Liver (tissue), 9 donors: ENCODE results near the gene RAI14. TPM values are rescaled to one million over a fixed set of nuclear protein-coding genes. Genes with fewer than 3 reads are reported as not detected.

Source experiments
- DNase-seq: peaks from one replicate; pipeline ENCODE4 v3.0.0-alpha.2; 2017; ENCODE audit warnings: low spot score
- H3K27ac ChIP-seq, 2 donors: one replicate each; pipeline ENCODE4 v1.7.0; 2013; ENCODE audit warnings: inconsistent platforms in 2 of 2, low read length in 2 of 2, control low read depth in 1 of 2, low read depth in 1 of 2, mild to moderate bottlenecking in 1 of 2
- H3K27me3 ChIP-seq, 4 donors: one replicate each; pipeline versions ENCODE4 v1.6.1 to v1.7.0; 2013; ENCODE audit warnings: low read length in 3 of 4, inconsistent platforms in 1 of 4, mild to moderate bottlenecking in 1 of 4, moderate library complexity in 1 of 4; ENCODE audit not compliant: control insufficient read depth in 4 of 4, insufficient read depth in 4 of 4
- H3K36me3 ChIP-seq, 4 donors: one replicate each; pipeline versions ENCODE4 v1.6.1 to v1.7.0; 2013; ENCODE audit warnings: low read length in 3 of 4, mild to moderate bottlenecking in 3 of 4, low read depth in 1 of 4, moderate library complexity in 1 of 4; ENCODE audit not compliant: control insufficient read depth in 4 of 4, insufficient read depth in 3 of 4
- H3K4me1 ChIP-seq, 4 donors: one replicate each; pipeline versions ENCODE4 v1.6.1 to v1.7.0; 2013; ENCODE audit warnings: low read length in 3 of 4, mild to moderate bottlenecking in 3 of 4, moderate library complexity in 1 of 4; ENCODE audit not compliant: control insufficient read depth in 4 of 4, insufficient read depth in 4 of 4
- H3K4me3 ChIP-seq, 3 donors: one replicate each; pipeline versions ENCODE4 v1.6.1 to v1.7.0; 2013; ENCODE audit warnings: low read length in 3 of 3, control low read depth in 1 of 3, low read depth in 1 of 3, mild to moderate bottlenecking in 1 of 3
- H3K9ac ChIP-seq, 2 donors: one replicate each; pipeline ENCODE4 v1.7.0; 2013; ENCODE audit warnings: low read length in 2 of 2, mild to moderate bottlenecking in 2 of 2, moderate library complexity in 2 of 2, control low read depth in 1 of 2, low read depth in 1 of 2
- H3K9me3 ChIP-seq, 4 donors: one replicate each; pipeline versions ENCODE4 v1.6.1 to v1.7.0; 2013; ENCODE audit warnings: low read length in 3 of 4; ENCODE audit not compliant: control insufficient read depth in 4 of 4
- CTCF ChIP-seq: fragments of 150-350 bp; IDR thresholded peaks from 2 replicates; pipeline ENCODE4 v1.5.1; 2017; ENCODE audit warnings: improper control_type of control experiment, low read depth, low read length; ENCODE audit not compliant: missing input control
- EGR1 ChIP-seq, 2 donors: IDR thresholded peaks; 2 replicates each; pipeline ENCODE4 v1.6.1; 2016 to 2018; ENCODE audit warnings: antibody characterized with exemption in 2 of 2, low read depth in 2 of 2
- FOXA1 ChIP-seq: IDR thresholded peaks from 2 replicates; pipeline ENCODE4 v1.6.1; 2016; ENCODE audit warnings: antibody characterized with exemption
- FOXA2 ChIP-seq: IDR thresholded peaks from 2 replicates; pipeline ENCODE4 v1.6.1; 2016; ENCODE audit warnings: antibody characterized with exemption
- GABPA ChIP-seq, 2 donors: IDR thresholded peaks in 1 of 2; conservative IDR thresholded peaks in 1 of 2; 2 replicates each; pipeline ENCODE4 v1.6.1; 2016; ENCODE audit warnings: antibody characterized with exemption in 2 of 2, mild to moderate bottlenecking in 1 of 2, moderate library complexity in 1 of 2
- HNF4A ChIP-seq, 2 donors: conservative IDR thresholded peaks; 2 replicates each; pipeline ENCODE4 v1.6.1; 2016; ENCODE audit warnings: antibody characterized with exemption in 2 of 2, mild to moderate bottlenecking in 2 of 2
- HNF4G ChIP-seq: IDR thresholded peaks from 2 replicates; pipeline ENCODE4 v1.6.1; 2016; ENCODE audit warnings: antibody characterized with exemption
- JUND ChIP-seq, 2 donors: IDR thresholded peaks; 2 replicates each; pipeline ENCODE4 v1.6.1; 2016; ENCODE audit warnings: antibody characterized with exemption in 2 of 2
- NR2F2 ChIP-seq: IDR thresholded peaks from 2 replicates; pipeline ENCODE4 v1.6.1; 2016; ENCODE audit warnings: antibody characterized with exemption
- RAD21 ChIP-seq, 2 donors: IDR thresholded peaks; 2 replicates each; pipeline ENCODE4 v1.6.1; 2016; ENCODE audit warnings: antibody characterized with exemption in 2 of 2, mild to moderate bottlenecking in 2 of 2
- REST ChIP-seq: IDR thresholded peaks from 2 replicates; pipeline ENCODE4 v1.6.1; 2016; ENCODE audit warnings: antibody characterized with exemption, mild to moderate bottlenecking
- RXRA ChIP-seq, 2 donors: IDR thresholded peaks; 2 replicates each; pipeline ENCODE4 v1.6.1; 2017 to 2018; ENCODE audit warnings: antibody characterized with exemption in 2 of 2, mild to moderate bottlenecking in 1 of 2
- SP1 ChIP-seq: IDR thresholded peaks from 2 replicates; pipeline ENCODE4 v1.6.1; 2018; ENCODE audit warnings: antibody characterized with exemption, mild to moderate bottlenecking
- TAF1 ChIP-seq: conservative IDR thresholded peaks from 2 replicates; pipeline ENCODE4 v1.6.1; 2016; ENCODE audit warnings: antibody characterized with exemption, mild to moderate bottlenecking
- YY1 ChIP-seq: IDR thresholded peaks from 2 replicates; pipeline ENCODE4 v1.6.1; 2016; ENCODE audit warnings: antibody characterized with exemption, mild to moderate bottlenecking
- ZBTB33 ChIP-seq: IDR thresholded peaks from 2 replicates; pipeline ENCODE4 v1.6.1; 2016; ENCODE audit warnings: antibody characterized with exemption
- WGBS: extraction: QIAGEN DNeasy Blood & Tissue Kit; methylation state at CpG from one replicate; pipeline ENCODE4 v1.1.7; 2013; 5-methylcytosine and 5-hydroxymethylcytosine counted together
- polyA plus RNA-seq, 2 donors: library from polyadenylated mRNA; stranded (reverse) in 1 of 2; unstranded in 1 of 2; fragments of 200-250 nt in 1 of 2; fragments of >200 nt in 1 of 2; fragmentation: Nextera tagmentation in 1 of 2; extraction: Ambion mirVana in 1 of 2; gene quantifications; one replicate each; pipeline versions ENCODE4 v1.2.1 to v1.2.3, GENCODE V29; 2013 to 2015
- total RNA-seq, 2 donors: library from RNA; depleted of rRNA; stranded (reverse); fragments of >200 nt; gene quantifications; one replicate each; pipeline ENCODE4 v1.2.3, GENCODE V29; 2014
- TF ChIP-seq, protein P1 (sequence below): IDR thresholded peaks from 2 replicates; pipeline ENCODE4 v1.6.1; 2016; ENCODE audit warnings: antibody characterized with exemption
- TF ChIP-seq, protein P2 (sequence below): IDR thresholded peaks from 2 replicates; pipeline ENCODE4 v1.6.1; 2016; ENCODE audit warnings: antibody characterized with exemption
- donor health status: healthy.
- donor health status: healthy.
- donor health status: healthy.
- donor health status: healthy.
- donor health status: healthy.

The RAI14 gene
- total and polyA plus RNA-seq, 4 donors, result 7.8 to 21.4 (median 11.4) TPM

- DNase-seq, result no peak
- Histone ChIP-seq H3K9me3 (no peaks in the 10 kb centered on the region), H3K27me3 (no peaks in the 10 kb centered on the region), H3K4me1 (peaks cover 0 to 10% (median 8%) of the 10 kb centered on the region in 4 donors), H3K4me3 (no peak overlapping the region), H3K27ac (no peak overlapping the region), H3K9ac (no peak overlapping the region), H3K36me3 (no peaks in the 10 kb centered on the region)
- TF ChIP-seq YY1 (no peak), FOXA1 (no peak), HNF4A (conservative IDR thresholded peaks at IDR 0.05) (no peak), TAF1 (no peak), RAD21 (IDR thresholded peaks at IDR 0.05) (no peak), EGR1 (IDR thresholded peaks at IDR 0.05; ENCODE audit: low read depth in 2 of 2) (no peak), REST (no peak), NR2F2 (no peak), HNF4G (no peak), JUND (IDR thresholded peaks at IDR 0.05) (no peak), RXRA (IDR thresholded peaks at IDR 0.05) (no peak)
- TF ChIP-seq, protein P1, sequence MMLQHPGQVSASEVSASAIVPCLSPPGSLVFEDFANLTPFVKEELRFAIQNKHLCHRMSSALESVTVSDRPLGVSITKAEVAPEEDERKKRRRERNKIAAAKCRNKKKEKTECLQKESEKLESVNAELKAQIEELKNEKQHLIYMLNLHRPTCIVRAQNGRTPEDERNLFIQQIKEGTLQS, result no peak
- TF ChIP-seq, protein P2, sequence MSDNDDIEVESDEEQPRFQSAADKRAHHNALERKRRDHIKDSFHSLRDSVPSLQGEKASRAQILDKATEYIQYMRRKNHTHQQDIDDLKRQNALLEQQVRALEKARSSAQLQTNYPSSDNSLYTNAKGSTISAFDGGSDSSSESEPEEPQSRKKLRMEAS, result no peak
- WGBS, result over 99% methylated on average over 3 of the region's 3 CpGs
Measured at GRCh38 chr5:34748431-34748830, 92.3 kb downstream of the RAI14 start.

DNA sequence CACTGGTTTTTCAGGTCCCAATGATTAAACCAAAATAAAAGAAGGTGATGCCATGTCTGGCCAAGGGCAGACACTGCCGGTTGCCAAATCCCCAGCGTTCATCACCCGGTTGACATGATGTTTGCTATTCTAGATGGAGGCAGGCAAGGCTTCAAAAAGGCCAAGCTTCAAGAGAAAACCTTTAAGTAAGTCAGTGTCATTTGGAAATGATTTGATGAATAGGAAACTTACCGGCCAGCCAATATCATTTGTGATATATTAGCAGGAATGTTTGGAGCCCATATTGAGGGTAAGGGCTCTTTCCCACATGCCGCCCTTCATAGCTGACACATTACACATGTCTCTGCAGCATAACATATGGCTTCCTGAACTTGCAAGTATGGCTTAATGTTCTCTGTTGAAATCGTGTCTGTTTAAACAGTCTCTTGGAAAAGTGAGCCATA, 93.3 kb downstream of the RAI14 start:
- 53% methylated on average over 6 of the region's 6 CpGs for WGBS
- Histone ChIP-seq H3K4me1 (peaks cover 0 to 10% (median 8%) of the 10 kb centered on the region in 4 donors), H3K27ac (no peak overlapping the region), H3K9me3 (no peaks in the 10 kb centered on the region), H3K9ac (no peak overlapping the region), H3K36me3 (no peaks in the 10 kb centered on the region), H3K4me3 (no peak overlapping the region), H3K27me3 (no peaks in the 10 kb centered on the region)
- no peak for DNase-seq
- TF ChIP-seq GABPA (IDR thresholded peaks at IDR 0.05 in 1 of 2, conservative IDR thresholded peaks at IDR 0.05 in 1 of 2) (no peak), FOXA2 (no peak), RAD21 (IDR thresholded peaks at IDR 0.05) (no peak), REST (no peak), TAF1 (no peak), JUND (IDR thresholded peaks at IDR 0.05) (no peak), HNF4G (no peak), RXRA (IDR thresholded peaks at IDR 0.05) (no peak), ZBTB33 (no peak), NR2F2 (no peak), CTCF (no peak), FOXA1 (no peak), EGR1 (IDR thresholded peaks at IDR 0.05; ENCODE audit: low read depth in 2 of 2) (no peak), SP1 (no peak), HNF4A (conservative IDR thresholded peaks at IDR 0.05) (no peak), YY1 (no peak)
- TF ChIP-seq, protein P2, result no peak
- TF ChIP-seq, protein P1, result no peak
